Forelimb muscle (tissue), 1 donor: ENCODE data around the gene IFNGR1. TPM values are rescaled to one million over a fixed set of nuclear protein-coding genes. Genes with fewer than 3 reads are reported as not detected.

Source experiments
- DNase-seq: peaks from one replicate; pipeline ENCODE4 v3.0.0-alpha.2; 2013; ENCODE audit warnings: low read depth
- polyA plus RNA-seq: library from polyadenylated mRNA; unstranded; fragments of 120-200 nt; gene quantifications from one replicate; pipeline ENCODE4 v1.2.1, GENCODE V29; 2013; ENCODE audit not compliant: insufficient read length

IFNGR1 gene
- polyA plus RNA-seq, 1 donor, result 41.5 TPM

DNA sequence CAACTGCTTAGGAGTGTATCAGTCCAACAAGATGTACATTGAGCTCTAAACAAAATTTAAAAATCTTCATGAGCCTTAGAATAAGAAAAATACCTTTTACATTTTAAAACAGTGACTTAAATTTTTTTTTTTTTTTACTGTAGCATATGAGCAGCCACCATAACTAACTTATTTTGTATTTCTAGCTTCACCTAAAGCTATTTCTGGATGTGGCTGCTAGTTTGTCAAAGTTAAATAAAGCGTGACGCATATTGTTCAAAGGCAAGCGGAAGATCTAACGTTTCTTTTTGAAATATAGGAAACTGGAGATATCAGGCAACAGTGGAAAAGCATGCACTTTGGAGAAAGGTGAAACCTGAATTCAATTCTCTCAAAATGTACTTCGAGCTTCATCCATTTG is 42.5 kb downstream of the IFNGR1 start:
- DNase-seq, result no peak

DNA sequence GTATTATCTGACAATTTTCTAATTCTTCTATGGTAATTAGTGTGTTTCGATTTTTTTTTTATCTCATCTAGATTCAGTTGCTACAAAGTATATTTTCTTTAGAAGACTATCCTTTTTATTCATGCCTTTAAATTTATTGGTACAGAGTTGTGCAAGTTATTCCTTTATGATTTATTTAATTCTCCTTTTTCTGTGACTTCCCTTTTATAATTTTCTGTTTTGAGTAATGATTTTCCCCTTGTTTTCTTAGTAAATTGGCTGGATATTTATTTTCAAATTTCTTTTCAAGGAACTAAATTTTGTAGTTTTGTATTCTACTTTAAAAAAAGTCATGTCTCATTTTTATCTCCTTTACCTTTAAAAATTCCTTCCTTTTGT is 43.3 kb downstream of the IFNGR1 start:
- no peak for DNase-seq

- DNase-seq, result no peak
Observed at GRCh38 chr6:137175157-137175867, 43.9 kb downstream of the IFNGR1 start.

DNA sequence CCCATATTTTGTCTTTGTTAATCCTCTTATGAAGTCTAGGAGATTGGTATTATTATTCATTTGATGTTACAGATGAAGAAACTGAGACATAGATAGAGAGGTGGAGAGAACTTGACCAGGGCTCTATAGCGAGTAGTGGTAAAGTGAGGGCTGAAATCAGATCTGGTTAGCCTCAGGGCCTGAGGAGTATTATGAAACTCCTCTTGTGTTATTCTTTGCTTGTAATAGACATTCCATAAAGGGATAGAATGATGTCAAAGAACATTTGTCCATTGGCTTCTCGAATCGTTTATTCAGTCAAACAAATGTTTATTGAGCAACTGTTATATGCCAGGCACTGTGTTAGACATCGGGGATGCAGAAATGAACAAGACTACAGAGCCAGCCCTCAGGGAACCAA is 45.7 kb downstream of the IFNGR1 start, which contains the start of gene IL22RA2:
Gene IL22RA2, minus strand, starts transcription at position 144 of the 400 bp plus-strand sequence. CDS start 11,895 bp downstream, outside the sequence.
- no peak for DNase-seq

DNA sequence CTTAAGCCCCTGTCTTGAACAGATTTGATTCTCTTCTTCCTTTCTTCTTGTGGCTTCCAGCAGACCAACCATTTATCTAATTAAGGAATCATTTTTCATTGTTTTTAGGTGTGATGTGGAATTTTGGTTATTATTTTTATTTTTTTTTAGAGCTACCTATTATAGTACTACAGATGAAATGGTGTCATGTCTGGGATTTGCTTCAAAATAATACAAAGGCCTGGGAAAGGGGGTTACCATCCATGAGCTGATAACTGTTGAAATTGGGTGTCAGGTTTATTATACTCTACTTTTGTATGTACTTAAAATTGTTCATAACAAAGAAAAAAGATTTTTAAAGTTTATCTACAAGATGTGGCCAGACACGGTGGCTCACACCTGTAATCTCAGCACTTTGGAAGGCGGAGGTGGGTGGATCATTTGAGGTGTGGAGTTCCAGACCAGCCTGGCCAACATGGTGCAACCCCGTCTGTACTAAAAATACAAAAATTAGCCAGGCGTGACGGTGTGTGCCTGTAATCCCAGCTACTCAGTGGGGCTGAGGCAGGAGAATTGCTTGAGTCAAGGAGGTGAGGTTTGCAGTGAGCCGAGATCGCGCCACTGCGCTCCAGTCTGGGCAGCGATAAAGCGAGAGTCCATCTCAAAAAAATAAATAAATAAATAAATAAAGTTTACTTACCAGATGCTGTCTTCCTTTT is 46.3 kb downstream of the IFNGR1 start:
- DNase-seq, result no peak

GRCh38 chr6:137171824-137172733 is 47.1 kb downstream of the IFNGR1 start:
- DNase-seq, result no peak

GRCh38 chr6:137171053-137171374 is 48.2 kb downstream of the IFNGR1 start:
- no peak for DNase-seq

GRCh38 chr6:137170266-137171052 is 48.7 kb downstream of the IFNGR1 start:
- no peak for DNase-seq

GRCh38 chr6:137167702-137168377 is 51.3 kb downstream of the IFNGR1 start:
- DNase-seq, result no peak

DNA sequence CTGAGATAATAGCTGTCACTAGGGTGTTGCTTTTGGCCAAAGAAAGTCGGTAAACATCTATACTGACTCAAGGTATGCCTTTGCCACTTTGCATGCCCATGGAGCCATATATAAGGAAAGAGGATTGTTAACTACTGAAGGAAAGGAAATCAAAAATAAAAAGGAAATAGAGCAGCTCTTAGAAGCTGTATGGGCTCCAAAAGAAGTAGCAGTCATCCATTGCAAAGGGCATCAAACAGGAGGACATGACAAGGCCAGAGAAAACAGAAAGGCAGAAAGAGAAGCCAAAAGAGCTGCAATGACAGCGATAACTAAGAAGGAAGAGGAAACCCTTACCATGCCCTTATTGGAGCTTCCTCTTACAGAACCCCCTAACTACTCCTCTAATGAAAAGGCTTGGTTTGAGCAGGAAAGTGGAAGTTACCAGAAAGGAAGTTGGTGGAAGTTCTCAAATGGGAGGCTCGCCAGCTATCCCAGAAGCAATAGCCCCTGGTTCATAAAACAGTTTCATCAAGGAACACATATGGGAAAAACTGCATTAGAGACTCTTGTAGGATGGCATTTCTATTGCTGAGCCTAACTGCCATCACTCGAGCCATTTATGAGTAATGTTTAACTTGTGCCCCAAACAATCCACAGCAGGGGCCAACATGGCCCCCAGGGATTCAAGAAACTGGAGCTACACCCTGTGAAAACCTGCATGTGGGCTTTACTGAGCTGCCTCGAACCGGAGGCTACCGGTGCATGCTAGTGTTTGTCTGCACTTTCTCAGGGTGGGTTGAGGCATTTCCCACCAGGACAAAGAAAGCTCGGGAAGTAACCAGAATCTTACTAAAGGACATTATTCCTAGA is 52.7 kb downstream of the IFNGR1 start:
- no peak for DNase-seq

DNA sequence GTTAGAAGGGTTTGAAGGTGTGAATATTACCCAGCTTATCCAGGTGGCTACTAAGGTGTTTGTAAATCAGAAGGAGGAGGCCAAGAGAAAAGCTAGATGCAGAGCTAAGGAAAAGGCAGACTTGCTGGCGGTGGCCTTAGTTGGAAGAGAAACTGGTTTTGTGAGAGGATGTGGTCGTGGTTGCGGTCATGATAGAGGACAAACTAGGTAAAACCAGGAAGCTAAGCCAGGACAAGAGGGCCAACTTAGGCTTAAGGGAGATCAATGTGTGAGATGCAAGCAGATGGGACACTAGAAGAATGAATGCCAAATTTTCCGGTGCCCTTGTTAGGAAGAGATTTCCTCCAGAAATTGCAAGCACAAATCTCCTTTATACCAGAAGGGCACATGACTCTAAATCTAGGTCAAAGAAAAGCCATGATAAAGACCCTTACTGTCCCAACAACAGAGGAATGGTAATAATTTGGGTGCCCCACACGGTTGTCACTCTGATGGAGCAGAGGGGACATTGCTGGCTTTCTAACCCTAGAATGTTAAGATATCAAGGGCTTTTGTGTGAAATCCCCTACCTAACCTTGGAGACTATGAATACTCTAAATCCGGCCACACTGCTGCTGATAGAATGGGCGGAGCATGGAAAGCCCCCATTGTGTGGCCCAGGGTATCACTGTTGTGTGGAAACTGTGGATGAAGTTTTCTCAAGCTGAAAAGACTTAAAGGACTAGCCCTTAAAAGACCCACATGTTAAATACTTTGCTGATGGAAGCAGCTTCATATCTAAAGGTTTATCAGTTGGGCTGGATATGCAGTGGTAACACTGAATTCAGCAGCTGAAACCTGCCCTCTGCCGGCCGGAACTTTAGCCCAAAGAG is 53.6 kb downstream of the IFNGR1 start:
- DNase-seq, result no peak

- DNase-seq, result no peak
Observed at GRCh38 chr6:137163732-137164318, 55.4 kb downstream of the IFNGR1 start.

DNA sequence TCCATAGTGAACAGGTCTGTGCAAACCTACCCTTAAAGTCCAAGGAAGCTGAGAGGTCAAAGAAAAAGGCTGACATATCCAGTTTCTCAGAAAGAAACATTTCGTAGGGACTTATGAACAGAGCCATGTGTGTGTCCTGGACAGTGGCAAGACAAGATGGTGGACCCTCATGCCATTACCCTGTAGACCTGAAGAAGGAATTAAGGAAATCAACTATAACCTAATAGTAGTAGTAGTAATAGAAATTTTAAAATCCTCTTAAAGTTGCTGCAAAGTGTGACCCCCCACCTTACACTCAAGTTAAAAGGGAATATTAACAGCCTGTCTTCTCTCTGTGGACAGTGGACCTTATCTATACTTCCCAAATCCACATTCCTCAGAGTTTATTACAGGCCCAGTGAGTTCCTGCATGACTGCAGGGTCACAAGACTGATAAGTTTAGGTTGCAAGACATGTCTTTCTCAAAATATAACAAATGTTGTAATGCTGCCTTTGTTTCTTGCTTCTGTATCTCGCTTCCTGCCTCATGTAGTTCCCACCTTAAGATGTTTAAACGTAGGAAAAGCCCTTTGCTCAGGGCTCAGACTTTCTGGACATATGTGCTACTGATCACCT is 56.4 kb downstream of the IFNGR1 start:
- no peak for DNase-seq

- DNase-seq, result no peak
Observed at GRCh38 chr6:137161949-137162348, 57.2 kb downstream of the IFNGR1 start.

GRCh38 chr6:137160763-137161162 is 58.4 kb downstream of the IFNGR1 start:
- DNase-seq, result no peak

- no peak for DNase-seq
Observed at GRCh38 chr6:137159912-137160311, 59.3 kb downstream of the IFNGR1 start.

DNA sequence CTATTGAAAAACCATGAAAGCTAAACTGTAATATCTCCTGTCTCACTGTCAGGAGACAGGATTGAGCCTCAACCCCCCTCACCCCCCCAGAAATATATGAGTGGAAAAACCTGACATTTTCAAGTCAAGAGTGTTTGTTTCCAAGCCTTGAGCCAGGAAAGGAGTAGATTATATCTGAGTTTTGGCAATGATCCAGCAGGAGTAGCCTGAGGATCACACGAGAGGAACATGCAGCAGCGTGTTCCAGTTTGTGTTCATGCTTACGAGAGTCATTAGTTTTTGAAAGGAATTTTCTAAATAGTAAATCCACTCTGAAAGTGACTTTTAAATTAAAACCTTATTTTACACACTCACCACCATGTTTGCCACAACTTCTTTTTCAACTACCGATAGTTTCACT is 61.6 kb downstream of the IFNGR1 start:
- no peak for DNase-seq

GRCh38 chr6:137156650-137157049 is 62.5 kb downstream of the IFNGR1 start:
- DNase-seq, result no peak
